ENCODE results near the gene ETS1. TPM values are rescaled to one million over a fixed set of nuclear protein-coding genes. Genes with fewer than 3 reads are reported as not detected.

ETS1 gene
- total and polyA plus RNA-seq, 12 donors = 9.6 to 61.7 (median 43.1) TPM

DNA sequence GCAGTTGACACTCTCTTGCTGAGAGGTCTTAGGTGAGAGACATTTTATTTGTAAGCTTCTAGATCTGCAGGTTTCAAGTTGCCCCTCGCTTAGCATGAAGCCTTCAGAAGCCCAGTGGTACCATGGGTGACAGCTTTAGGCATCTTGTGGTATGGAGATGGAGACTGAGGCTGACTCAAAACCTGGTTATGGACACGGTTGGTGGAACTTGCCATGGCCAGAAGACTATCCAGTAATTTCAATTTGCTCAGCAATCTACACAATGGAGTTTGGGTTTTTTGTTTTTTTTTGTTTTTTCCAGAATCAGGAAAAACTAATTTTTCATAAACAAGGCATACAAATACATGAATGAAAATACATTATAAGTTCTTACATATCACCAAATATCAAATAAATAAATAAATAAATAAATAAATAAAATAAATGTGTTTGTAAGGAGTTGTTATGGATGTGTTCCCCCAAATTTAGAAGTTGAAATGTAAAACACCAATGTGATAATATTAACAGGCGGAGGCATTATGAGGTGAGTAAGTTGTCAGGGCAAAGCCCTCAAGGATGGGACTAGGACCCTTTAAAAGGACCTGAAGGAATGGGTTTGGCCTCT is 22.6 kb downstream of the ETS1 start:
- intact Hi-C loops (cut with DNase I) = no loop called here
- H3K4me1 ChIP-seq (replicated peaks in 1 of 2) = no peaks in the 10 kb centered on the region
- no peaks in the 10 kb centered on the region for H3K27me3 ChIP-seq
- H3K4me3 ChIP-seq = no peak overlapping the region
- H3K36me3 ChIP-seq (replicated peaks in 1 of 2) = no peaks in the 10 kb centered on the region
- H3K27ac ChIP-seq = no peak overlapping the region
- no peaks in the 10 kb centered on the region for H3K9me3 ChIP-seq (replicated peaks in 1 of 3)
- 88 to 93% (median 90%) methylated on average over 3 of the region's 3 CpGs for WGBS, 4 donors
- TF ChIP-seq, protein P1, sequence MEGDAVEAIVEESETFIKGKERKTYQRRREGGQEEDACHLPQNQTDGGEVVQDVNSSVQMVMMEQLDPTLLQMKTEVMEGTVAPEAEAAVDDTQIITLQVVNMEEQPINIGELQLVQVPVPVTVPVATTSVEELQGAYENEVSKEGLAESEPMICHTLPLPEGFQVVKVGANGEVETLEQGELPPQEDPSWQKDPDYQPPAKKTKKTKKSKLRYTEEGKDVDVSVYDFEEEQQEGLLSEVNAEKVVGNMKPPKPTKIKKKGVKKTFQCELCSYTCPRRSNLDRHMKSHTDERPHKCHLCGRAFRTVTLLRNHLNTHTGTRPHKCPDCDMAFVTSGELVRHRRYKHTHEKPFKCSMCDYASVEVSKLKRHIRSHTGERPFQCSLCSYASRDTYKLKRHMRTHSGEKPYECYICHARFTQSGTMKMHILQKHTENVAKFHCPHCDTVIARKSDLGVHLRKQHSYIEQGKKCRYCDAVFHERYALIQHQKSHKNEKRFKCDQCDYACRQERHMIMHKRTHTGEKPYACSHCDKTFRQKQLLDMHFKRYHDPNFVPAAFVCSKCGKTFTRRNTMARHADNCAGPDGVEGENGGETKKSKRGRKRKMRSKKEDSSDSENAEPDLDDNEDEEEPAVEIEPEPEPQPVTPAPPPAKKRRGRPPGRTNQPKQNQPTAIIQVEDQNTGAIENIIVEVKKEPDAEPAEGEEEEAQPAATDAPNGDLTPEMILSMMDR (IDR thresholded peaks at IDR 0.05) = no peak
- DNase-seq = no peak

DNA sequence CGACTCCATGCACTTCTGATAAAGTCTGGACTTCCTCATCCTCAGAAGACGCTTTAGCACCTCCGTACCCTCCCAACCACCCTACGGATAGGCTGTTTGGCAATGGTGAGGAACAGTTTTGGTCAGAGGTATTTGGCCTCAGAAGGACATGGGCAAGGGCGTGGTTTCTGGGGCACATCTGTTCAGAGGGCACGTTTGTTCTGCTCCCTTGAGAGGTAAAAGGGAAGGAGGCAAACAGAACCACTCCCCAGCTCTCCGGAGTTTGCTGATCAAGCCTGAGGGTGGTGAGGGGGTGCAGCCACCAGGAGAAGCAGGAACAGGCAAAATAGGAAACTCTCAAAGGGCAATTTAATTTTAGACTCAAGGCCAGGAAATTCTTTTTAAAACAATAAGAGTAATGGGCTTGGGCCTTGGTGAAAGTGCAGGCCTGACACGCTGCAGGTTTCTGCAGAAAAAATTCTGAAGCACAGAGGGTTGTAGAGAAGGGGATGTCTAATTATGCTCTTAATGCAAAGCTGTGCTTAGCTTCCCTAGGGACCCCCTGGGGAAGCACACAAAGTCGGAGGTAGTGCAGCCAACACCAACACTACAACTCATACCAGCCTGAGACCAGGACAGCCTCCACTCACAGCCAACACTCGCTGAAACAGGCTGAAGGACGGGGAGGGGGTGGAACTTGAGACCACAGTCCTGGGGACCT is 23.3 kb downstream of the ETS1 start:
- Histone ChIP-seq H3K4me3 (no peak overlapping the region), H3K4me1 (replicated peaks in 1 of 2) (no peaks in the 10 kb centered on the region), H3K27me3 (no peaks in the 10 kb centered on the region), H3K36me3 (replicated peaks in 1 of 2) (no peaks in the 10 kb centered on the region), H3K27ac (no peak overlapping the region), H3K9me3 (replicated peaks in 1 of 3) (no peaks in the 10 kb centered on the region)
- no peak for TF ChIP-seq POLR2A (IDR thresholded peaks at IDR 0.05)
- WGBS, 4 donors = 66 to 74% (median 69%) methylated on average over 11 of the region's 11 CpGs
- intact Hi-C loops (cut with DNase I) = no loop called here
- no peak for DNase-seq

DNA sequence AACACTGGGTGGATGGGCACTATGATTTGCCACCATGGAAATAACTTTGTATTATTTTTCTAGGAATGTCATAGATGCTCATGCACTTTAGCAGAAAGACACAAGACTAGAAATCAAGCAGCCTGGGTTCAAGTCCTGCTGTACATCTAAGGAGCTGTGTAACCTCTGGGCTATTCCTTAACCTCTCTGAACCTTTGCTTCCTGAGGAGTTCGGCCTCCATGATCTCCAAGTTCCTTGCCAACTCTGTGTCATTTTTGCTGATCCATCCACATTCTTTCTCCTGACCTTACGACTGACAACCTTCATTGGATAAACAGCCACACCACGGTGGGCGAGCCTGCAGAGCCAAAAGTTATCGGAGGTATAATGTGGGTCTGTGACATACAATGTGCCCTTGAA is 24.1 kb downstream of the ETS1 start:
- 62 to 69% (median 65%) methylated on average over 5 of the region's 5 CpGs for WGBS, 4 donors
- no peak for DNase-seq
- Histone ChIP-seq H3K4me3 (no peak overlapping the region), H3K27ac (no peak overlapping the region), H3K9me3 (replicated peaks in 1 of 3) (no peaks in the 10 kb centered on the region), H3K36me3 (replicated peaks in 1 of 2) (no peaks in the 10 kb centered on the region), H3K27me3 (no peaks in the 10 kb centered on the region), H3K4me1 (replicated peaks in 1 of 2) (no peaks in the 10 kb centered on the region)
- intact Hi-C loops (cut with DNase I) = no loop called here
- no peak for TF ChIP-seq POLR2A (IDR thresholded peaks at IDR 0.05)
- TF ChIP-seq, protein P1 (IDR thresholded peaks at IDR 0.05) = no peak

DNA sequence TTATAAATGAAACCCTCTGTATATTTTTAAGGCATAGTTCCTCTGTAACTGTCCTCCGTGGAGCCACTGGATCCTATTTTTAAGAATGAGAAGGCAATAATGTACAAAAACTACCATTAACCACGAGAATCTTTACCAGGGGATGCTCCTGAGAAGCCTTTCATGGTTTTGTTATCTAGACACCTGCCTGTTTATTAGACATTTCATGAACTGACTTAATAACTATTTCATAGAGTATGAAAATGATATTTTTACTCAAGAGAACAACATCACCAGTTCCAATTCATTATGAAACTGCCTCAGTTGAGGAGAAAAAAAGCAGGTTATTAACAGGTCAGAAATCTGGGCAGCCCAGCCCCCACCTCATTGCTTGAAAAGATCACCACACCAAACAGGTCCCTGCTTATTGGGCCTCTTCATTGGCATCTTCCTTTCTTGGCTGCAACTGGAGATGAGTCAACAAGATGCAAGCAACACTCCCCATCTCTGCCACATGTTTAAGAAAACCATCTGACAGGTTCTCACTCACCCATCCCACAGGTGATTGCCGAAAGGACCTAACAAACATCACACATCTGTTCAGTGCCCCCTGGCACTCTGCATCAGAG is 27.8 kb downstream of the ETS1 start:
- Histone ChIP-seq H3K36me3 (replicated peaks in 1 of 2) (no peaks in the 10 kb centered on the region), H3K4me1 (replicated peaks in 1 of 2) (no peaks in the 10 kb centered on the region), H3K27me3 (no peaks in the 10 kb centered on the region), H3K9me3 (replicated peaks in 1 of 3) (no peaks in the 10 kb centered on the region), H3K27ac (no peak overlapping the region), H3K4me3 (no peak overlapping the region)
- TF ChIP-seq, protein P1 (IDR thresholded peaks at IDR 0.05) = no peak
- no peak for TF ChIP-seq POLR2A (IDR thresholded peaks at IDR 0.05)
- intact Hi-C loops (cut with DNase I) = no loop called here
- DNase-seq = no peak
- WGBS, 4 donors = 80 to 89% (median 82%) methylated on average over 3 of the region's 3 CpGs

Data from adrenal gland (tissue), 12 donors.